Fibroblast of skin of back (primary cell): ENCODE measurements around the gene CDKN1C.
A peak's percentile ranks its signal among the peaks of the same experiment; 100 is the strongest.

Experiments
- DNase-seq: peaks from one replicate; pipeline ENCODE4 v3.0.0-alpha.2; 2013

Gene CDKN1C

DNA sequence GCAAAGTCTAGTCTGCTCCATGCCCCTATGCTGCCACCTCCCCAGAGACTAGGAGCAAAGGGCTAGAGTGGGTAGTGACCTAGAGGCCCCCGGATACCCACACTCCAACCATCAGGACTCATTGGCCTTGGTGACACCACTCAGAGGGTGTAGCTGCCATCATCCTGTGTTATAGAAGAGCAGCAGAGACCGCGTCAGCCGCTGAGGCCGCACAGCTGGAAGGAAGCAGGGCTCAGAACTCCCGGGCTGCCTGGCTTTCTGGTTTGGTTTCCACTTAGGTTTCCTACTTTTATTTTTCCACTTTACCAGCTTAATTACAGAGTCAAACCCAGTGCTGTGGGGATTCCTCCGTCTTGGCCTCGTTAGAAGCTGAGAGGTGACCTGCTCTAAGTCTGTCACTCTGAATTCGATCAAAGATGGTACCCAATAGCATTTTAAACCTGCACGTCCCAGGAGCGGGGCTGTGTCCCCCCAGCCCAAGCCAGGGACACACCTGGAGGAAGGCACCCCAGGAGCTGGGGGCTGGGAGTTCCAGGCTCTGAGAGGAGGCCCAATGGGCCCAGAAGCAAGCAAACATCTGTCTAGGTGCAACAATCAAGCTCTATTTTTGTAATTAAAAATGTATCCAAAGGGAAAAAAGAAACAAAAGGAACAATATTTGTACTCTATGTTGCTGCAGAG lies 2.1 kb upstream of the CDKN1C start:
- no peak for DNase-seq

DNA sequence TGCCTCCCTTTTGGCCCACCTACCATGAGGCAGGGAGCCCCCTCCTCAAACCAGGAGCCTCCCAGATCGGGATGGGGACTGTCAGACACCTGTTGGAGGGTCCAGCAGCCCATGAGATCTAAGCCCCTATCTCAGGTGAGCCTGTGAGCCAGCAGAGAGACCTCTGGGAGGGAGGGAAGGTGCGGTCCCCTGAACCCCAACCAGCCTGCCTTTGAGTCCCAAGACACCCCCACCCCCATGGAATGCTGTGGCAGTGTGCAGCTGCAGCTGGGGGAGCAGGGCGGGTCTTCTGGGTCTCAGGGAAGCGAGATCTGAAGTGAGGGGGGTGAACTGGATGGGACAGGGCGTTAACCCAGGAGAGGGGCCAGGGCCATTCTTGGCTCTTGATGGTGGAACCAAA lies 1.4 kb upstream of the CDKN1C start:
- DNase-seq: no peak

DNA sequence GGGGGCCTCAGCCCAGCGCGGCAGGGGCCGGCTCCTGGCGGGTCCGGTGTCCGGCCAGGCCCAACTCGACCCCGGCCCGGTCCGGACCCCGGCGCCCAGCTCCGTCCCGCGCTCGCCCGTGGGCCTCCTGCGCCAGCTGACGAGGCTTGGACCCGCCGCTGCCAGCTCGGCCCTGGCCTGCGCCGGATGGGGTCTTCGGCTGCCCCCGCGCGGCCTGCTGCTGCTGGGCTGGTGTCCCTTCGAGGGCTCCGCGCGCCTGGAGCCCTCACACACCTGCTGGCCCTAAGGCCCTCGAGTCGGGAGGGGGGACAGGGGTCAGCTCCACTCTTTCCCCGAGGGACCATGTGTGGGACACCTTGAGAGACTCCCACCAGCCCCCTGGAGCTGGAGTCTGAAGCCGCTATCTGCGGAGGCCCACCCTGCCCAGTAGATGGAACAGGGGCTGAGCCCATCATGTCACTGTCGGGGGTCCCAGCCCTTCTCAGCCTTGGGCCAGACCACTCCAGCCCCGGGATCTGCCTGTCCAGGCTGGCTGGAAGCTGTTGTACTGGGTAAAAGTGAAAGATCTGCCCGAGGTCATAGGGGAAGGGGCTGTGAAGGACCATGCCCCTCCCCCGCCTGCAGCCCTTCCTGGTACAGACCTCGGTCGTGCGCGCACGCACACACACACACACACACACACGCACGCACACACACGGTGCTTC lies 768 bp upstream of the CDKN1C start:
- DNase-seq: peak; percentile 37

GRCh38 chr11:2885017-2885677 lies 428 bp downstream of the CDKN1C start:
- DNase-seq: peak; percentile 53

GRCh38 chr11:2883979-2884815 lies 1.4 kb downstream of the CDKN1C start:
- DNase-seq: peak; percentile 33

- no peak for DNase-seq
These were observed 2.0 kb downstream of the CDKN1C start for GRCh38 chr11:2883640-2883978.

- no peak for DNase-seq
These were observed 3.0 kb downstream of the CDKN1C start for GRCh38 chr11:2882396-2883110.

DNA sequence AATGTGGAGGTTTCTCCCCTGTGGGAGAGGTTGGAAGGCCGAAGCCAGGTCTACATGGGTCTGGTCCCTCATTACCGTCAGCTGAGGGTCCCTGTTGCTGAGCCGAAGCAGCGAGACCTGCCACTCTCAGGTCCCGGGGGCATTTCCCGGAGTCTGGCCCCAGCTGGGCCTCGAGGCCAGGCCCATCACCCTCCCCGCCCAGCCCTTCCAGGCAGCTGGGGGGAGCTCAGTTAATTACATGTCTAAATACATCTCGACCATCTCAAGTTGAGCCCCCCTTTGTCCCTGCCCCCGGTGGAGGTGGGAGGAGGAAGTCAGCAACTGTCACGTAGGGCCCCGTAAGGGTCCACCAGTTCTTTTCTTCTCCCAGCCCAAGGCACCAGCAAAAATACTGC lies 3.6 kb downstream of the CDKN1C start:
- no peak for DNase-seq

DNA sequence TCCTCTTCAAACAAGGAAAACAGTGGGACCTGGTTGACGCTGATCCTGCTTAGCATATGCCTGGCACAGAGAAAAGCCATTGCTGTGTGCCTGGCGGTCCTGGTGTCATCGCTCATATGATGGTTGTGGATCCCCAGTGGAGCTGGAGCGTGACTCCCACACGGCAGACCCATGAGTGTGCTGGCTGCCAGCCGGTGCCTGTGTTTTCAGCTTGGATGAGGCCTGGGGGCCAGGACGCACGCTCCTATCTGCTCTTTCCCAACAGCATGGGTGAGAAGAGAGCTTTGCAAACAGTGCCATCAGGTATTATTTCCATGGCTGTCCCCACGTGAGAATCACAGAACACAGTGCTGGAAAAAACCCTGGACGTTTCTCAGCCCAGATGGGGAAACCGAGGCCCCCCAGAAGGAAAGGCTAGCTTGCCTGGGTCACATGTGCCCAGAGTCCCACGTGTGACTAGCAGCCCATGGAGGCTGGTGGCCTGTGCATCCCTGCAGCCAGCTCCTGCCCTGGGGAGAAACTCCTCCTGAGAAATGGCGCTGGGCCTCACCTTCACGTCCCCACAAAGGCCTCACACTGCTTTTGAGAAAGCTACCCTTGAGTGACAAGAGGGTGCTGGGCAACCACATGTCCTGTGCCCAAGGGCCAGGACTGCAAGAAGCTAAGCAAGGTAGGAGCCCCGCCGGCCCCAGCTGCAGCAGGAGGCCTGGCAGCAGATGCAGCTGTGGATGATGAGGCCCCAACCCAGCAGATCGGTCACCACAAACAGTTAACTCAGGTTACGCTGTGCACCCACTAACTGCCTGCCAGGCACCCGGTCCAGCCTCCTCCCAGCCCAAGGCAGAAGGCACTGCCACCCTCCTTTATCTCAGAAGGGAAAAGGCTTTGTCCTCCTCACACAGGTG lies 4.2 kb downstream of the CDKN1C start:
- no peak for DNase-seq

- DNase-seq: no peak
These were observed 4.9 kb downstream of the CDKN1C start for GRCh38 chr11:2880646-2881045.

- no peak for DNase-seq
These were observed 6.8 kb downstream of the CDKN1C start for GRCh38 chr11:2878782-2879181.

DNA sequence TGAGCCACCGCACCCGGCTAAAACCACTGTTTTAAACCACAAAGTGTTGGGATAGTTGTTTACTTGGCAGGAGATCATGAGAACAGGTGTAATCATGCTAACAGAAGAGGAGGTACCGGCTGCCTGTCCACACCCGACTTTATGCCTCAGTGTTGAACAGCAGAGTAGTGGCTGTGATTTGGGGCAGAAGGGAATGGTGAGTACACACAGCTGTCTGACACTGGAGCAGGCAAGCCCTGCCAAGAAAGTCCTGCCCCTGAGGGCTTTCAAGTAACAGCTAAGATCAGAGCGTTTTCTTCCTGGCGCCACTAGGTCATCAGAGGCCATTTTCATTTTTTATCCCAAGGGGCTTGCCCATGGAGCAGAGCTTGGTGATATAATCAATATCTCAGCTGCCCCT lies 8.1 kb downstream of the CDKN1C start:
- no peak for DNase-seq

DNA sequence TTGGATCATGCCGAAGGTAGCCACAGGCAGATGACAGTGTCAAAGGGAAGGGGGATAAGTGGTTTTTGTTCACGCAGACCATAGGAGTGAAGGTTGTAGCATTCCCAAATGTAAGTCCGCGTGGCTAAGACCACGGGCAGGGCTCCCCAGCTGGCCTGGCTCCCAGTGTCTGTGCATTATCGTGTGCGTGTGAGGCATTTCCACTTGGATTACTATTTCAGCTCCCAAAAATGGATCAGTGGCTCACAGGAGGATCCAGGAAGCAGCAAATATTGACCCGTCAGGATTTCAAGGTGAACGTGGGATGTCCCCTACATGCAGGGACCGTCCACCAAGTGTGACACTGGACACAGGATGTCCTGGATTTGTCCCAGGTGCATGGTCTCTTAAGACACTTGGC lies 10.6 kb downstream of the CDKN1C start:
- DNase-seq: no peak

DNA sequence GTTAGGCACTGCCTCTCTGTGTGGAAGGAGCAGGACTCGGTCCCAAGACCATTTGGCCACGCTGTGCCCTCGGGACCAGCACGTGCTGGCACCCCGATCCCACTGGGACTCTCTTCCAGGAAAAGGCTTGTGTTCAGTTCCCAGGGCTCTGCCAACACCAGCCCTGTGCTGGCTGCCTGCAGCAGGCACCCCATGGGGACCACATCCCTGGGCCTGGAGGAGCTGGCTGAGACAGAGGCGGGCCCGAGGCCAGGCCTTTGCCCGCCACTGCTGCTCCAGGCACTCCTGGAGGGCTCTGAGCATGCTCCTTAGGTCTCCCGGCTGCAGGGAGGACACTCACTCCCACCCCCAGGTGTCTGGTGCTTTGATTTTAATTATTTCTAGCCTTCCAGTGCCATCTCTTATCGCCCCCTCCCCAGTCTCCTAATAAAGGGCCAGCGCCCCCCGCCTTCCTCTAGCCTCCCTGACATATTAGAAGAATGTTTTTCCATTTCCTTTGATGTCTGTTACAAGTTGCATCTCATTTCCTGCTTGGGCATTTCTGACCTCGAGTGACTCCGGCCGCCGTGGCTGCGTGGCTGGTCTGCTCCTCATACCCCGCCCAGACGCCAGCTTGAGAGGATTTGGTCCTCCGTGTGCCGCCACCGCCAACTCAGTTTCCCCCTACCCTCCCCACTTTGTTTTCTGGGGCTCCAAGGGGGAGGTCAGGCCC lies 14.4 kb downstream of the CDKN1C start:
- DNase-seq: no peak

DNA sequence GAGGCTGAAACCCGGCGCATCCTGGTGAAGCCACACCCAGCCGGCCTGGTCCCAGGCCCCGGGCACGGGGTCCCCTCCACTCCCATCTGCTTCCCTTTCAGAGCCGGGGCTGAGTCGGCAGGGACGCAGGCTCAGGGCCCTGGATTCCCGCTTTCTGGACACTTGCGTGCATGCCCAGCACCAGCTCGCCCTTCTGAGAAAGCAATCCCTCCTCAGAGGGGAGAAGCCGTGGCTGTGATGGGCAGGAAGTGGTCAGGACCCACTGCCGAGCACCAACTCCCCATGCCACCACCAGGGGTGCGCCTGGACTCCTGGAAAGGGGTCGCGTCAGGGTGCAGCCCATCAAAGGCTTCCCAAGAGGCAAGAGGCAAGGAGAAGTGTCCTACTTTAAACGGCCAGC lies 15.1 kb downstream of the CDKN1C start:
- no peak for DNase-seq

- DNase-seq: no peak
These were observed 15.8 kb downstream of the CDKN1C start for GRCh38 chr11:2869561-2870427.

DNA sequence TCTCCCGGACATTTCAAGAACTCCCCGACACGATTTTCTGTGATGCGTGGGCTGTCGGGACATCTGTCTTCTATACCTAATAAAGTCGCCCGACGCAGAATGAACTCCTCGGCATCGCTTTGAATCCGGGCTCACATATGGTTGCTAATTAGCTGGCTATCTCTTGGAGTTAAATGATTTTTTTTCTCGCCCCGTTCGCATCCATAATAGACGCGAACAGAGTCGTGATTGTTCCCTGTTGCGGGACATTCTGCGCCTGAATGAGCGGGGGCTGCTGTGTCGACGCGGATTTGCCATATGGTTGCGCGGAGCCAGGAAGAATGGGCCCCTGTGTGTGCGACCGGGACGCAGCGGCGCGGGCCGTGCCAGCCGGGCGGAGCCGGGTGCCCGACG lies 16.4 kb downstream of the CDKN1C start:
- DNase-seq: no peak

GRCh38 chr11:2868506-2869133 lies 17.0 kb downstream of the CDKN1C start:
- DNase-seq: no peak
